K562 (cell line): ENCODE measurements around the gene PILRA. TPM values are rescaled to one million over a fixed set of nuclear protein-coding genes. Genes with fewer than 3 reads are reported as not detected.

ENCODE experiments used
- ATF1 ChIP-seq, 2 experiments: fragments of 450-650 bp in 1 of 2; IDR thresholded peaks; 2 replicates each; pipeline ENCODE4 v1.6.1; 2016; ENCODE audit warnings: missing compliant biosample characterization in 1 of 2, missing genetic modification characterization in 1 of 2
- CBX1 ChIP-seq: sonication (generic); IDR thresholded peaks from 2 replicates; pipeline ENCODE4 v1.6.1; 2016; ENCODE audit warnings: antibody characterized with exemption, low read depth, mild to moderate bottlenecking
- E2F6 ChIP-seq, 2 experiments: IDR thresholded peaks; 2 replicates each; pipeline ENCODE4 v1.6.1; 2011; ENCODE audit warnings: borderline replicate concordance in 1 of 2, control low read depth in 1 of 2, low read depth in 1 of 2, low read length in 1 of 2, mild to moderate bottlenecking in 1 of 2, mixed read lengths in 1 of 2, moderate library complexity in 1 of 2; ENCODE audit not compliant: insufficient read depth in 1 of 2, insufficient read length in 1 of 2, poor library complexity in 1 of 2, severe bottlenecking in 1 of 2; ENCODE audit errors: extremely low read depth in 1 of 2
- ETS1 ChIP-seq: conservative IDR thresholded peaks from 2 replicates; pipeline ENCODE4 v1.6.1; 2011; ENCODE audit warnings: low read depth, mild to moderate bottlenecking, low read length; ENCODE audit not compliant: control insufficient read depth
- FOXA1 ChIP-seq: fragments of 450-650 bp; IDR thresholded peaks from 2 replicates; pipeline ENCODE4 v1.6.1; 2016; ENCODE audit warnings: mild to moderate bottlenecking, borderline replicate concordance
- FOXJ2 ChIP-seq: fragments of 200-800 bp; sonication (Bioruptor generic); IDR thresholded peaks from 2 replicates; pipeline ENCODE4 v1.6.1; 2016; ENCODE audit warnings: missing genetic modification characterization, missing compliant biosample characterization
- GATA2 ChIP-seq: sonication (generic); formaldehyde crosslinking; IDR thresholded peaks from 2 replicates; pipeline ENCODE4 v1.4.0; 2020; ENCODE audit warnings: mild to moderate bottlenecking, missing genetic modification reagents
- HES1 ChIP-seq: fragments of 450-650 bp; IDR thresholded peaks from 2 replicates; pipeline ENCODE4 v1.6.1; 2016; ENCODE audit warnings: low read depth, mild to moderate bottlenecking, moderate library complexity
- IRF2 ChIP-seq: sonication (generic); formaldehyde crosslinking; IDR thresholded peaks from 2 replicates; pipeline ENCODE4 v1.8.1; 2022; ENCODE audit warnings: mild to moderate bottlenecking, missing genetic modification reagents
- KLF10 ChIP-seq: fragments of 250-450 bp; sonication (Bioruptor Pico); IDR thresholded peaks from 2 replicates; pipeline ENCODE4 v1.6.1; 2021; ENCODE audit warnings: matching md5 sums
- L3MBTL2 ChIP-seq: fragments of 450-650 bp; IDR thresholded peaks from 2 replicates; pipeline ENCODE4 v1.6.1; 2016; ENCODE audit warnings: mild to moderate bottlenecking, moderate library complexity
- MYNN ChIP-seq, 2 experiments: sonication (generic); formaldehyde crosslinking in 1 of 2; IDR thresholded peaks; 2 replicates each; pipeline versions ENCODE4 v1.5.0 to v1.6.1; 2016 to 2020; ENCODE audit warnings: antibody characterized with exemption in 1 of 2, missing genetic modification reagents in 1 of 2
- NCOR1 ChIP-seq: fragments of 450-650 bp; IDR thresholded peaks from 2 replicates; pipeline ENCODE4 v1.6.1; 2016; ENCODE audit warnings: mild to moderate bottlenecking, moderate library complexity
- NEUROD1 ChIP-seq: fragments of 150-350 bp; IDR thresholded peaks from 2 replicates; pipeline ENCODE4 v1.6.1; 2014; ENCODE audit warnings: borderline replicate concordance, low read length, low read depth; ENCODE audit not compliant: partially characterized antibody
- NR2C2 ChIP-seq, 2 experiments: fragments of 200-800 bp in 1 of 2; sonication (Bioruptor generic) in 1 of 2; sonication (generic) in 1 of 2; formaldehyde crosslinking in 1 of 2; IDR thresholded peaks; 2 replicates each; pipeline versions ENCODE4 v1.6.1 to v1.8.0; 2016 to 2022; ENCODE audit warnings: mild to moderate bottlenecking in 1 of 2, missing compliant biosample characterization in 1 of 2, missing genetic modification characterization in 1 of 2, missing genetic modification reagents in 1 of 2
- TFAP4 ChIP-seq: sonication (generic); formaldehyde crosslinking; IDR thresholded peaks from 2 replicates; pipeline ENCODE4 v1.8.0; 2022; ENCODE audit warnings: missing genetic modification reagents, mild to moderate bottlenecking, moderate library complexity, borderline replicate concordance
- THRA ChIP-seq: fragments of 450-650 bp; IDR thresholded peaks from 2 replicates; pipeline ENCODE4 v1.6.1; 2017; ENCODE audit warnings: mild to moderate bottlenecking, moderate library complexity
- ZBTB43 ChIP-seq: sonication (generic); formaldehyde crosslinking; IDR thresholded peaks from 2 replicates; pipeline ENCODE4 v1.8.0; 2023; ENCODE audit warnings: mild to moderate bottlenecking, missing genetic modification reagents
- ZNF41 ChIP-seq: fragments of 250-450 bp; sonication (Bioruptor Pico); conservative IDR thresholded peaks from 2 replicates; pipeline ENCODE4 v1.4.0; 2020; ENCODE audit warnings: mild to moderate bottlenecking
- ZNF77 ChIP-seq: fragments of 250-450 bp; sonication (Bioruptor Pico); IDR thresholded peaks from 2 replicates; pipeline ENCODE4 v1.5.0; 2020
- polyA plus RNA-seq, 8 experiments: library from polyadenylated mRNA; depleted of rRNA in 4 of 8; stranded (reverse) in 5 of 8; unstranded in 3 of 8; fragments of >200 nt; fragmentation: Nextera tagmentation in 2 of 8; fragmentation: Illumina TruSeq in 1 of 8; extraction: Ambion mirVana in 2 of 8; extraction: Trizol in 1 of 8; gene quantifications; 2 replicates each; pipeline versions ENCODE4 v1.2.1 to v1.2.3, GENCODE V29; 2011 to 2014; ENCODE audit warnings: inconsistent platforms in 1 of 8, missing spikeins in 1 of 8
- total RNA-seq, 7 experiments: library from RNA; depleted of rRNA in 6 of 7; stranded (reverse); fragments of >200 nt in 6 of 7; fragmentation: Illumina TruSeq in 2 of 7; extraction: Trizol in 2 of 7; gene quantifications; 2 replicates each; pipeline versions ENCODE4 v1.2.1 to v1.2.3, GENCODE V29; 2011 to 2021; ENCODE audit warnings: low replicate concordance in 1 of 7

Gene PILRA
- total and polyA plus RNA-seq, 9 of the 15 experiments (the other 6 are each of a cell fraction or from before 2014, with no cell fraction given) = 0.13 to 1.8 (median 0.62) TPM

- 0 out of 2 replicates have a peak, but pooled peaks have one; percentile 37 for TF ChIP-seq NR2C2 (CRISPR knock-in tag; IDR thresholded peaks at IDR 0.05)
- peak; percentile 79 for TF ChIP-seq NR2C2 (tag; IDR thresholded peaks at IDR 0.05)
- peak; percentile 59 for TF ChIP-seq ATF1 (CRISPR knock-in tag; IDR thresholded peaks at IDR 0.05)
- TF ChIP-seq ATF1 (tag; IDR thresholded peaks at IDR 0.05) = peak; percentile 94
- peak; percentile 94 to 98 for TF ChIP-seq E2F6 (IDR thresholded peaks at IDR 0.05; ENCODE audit: borderline replicate concordance in 1 of 2, extremely low read depth in 1 of 2, insufficient read depth in 1 of 2, insufficient read length in 1 of 2, low read depth in 1 of 2, low read length in 1 of 2, poor library complexity in 1 of 2, severe bottlenecking in 1 of 2)
- TF ChIP-seq ETS1 = 0 out of 2 replicates have a peak, but pooled peaks have one; percentile 29
- TF ChIP-seq CBX1 = no peak; the same call in 1 of the 2 replicates
- no peak for TF ChIP-seq ZNF77
- 0 out of 2 replicates have a peak, but pooled peaks have one; percentile 25 for TF ChIP-seq ZBTB43 (CRISPR knock-in tag)
- no peak for TF ChIP-seq IRF2
- peak; percentile 58 for TF ChIP-seq NCOR1
- TF ChIP-seq FOXJ2 = no peak
- no peak for TF ChIP-seq GATA2 (CRISPR knock-in tag)
- no peak for TF ChIP-seq ZNF41
- peak; percentile 95 for TF ChIP-seq L3MBTL2
- peak; percentile 84 for TF ChIP-seq HES1
- TF ChIP-seq FOXA1 = no peak
- peak; percentile 55 for TF ChIP-seq NEUROD1
- no peak for TF ChIP-seq KLF10 (CRISPR knock-in tag)
- peak; percentile 67; the same call in 1 of the 2 replicates for TF ChIP-seq MYNN (IDR thresholded peaks at IDR 0.05)
- TF ChIP-seq MYNN (CRISPR knock-in tag; IDR thresholded peaks at IDR 0.05) = no peak
- no peak for TF ChIP-seq THRA
- 0 out of 2 replicates have a peak, but pooled peaks have one; percentile 30 for TF ChIP-seq TFAP4 (CRISPR knock-in tag)
These were observed 55.8 kb downstream of the PILRA start (continued) for GRCh38 chr7:100428967-100429636.
